IMR-90 (cell line): ENCODE measurements around the gene NLGN1.

Source experiments
- CEBPB ChIP-seq: IDR thresholded peaks from 2 replicates; pipeline ENCODE4 v1.6.1; 2012; ENCODE audit warnings: low read depth, low read length, improper control_type of control experiment
- NFE2L2 ChIP-seq: fragments of 150-350 bp; IDR thresholded peaks from 2 replicates; pipeline ENCODE4 v1.6.1; 2016; ENCODE audit warnings: low read depth, mild to moderate bottlenecking, low read length
- POLR2A ChIP-seq: IDR thresholded peaks from 2 replicates; pipeline ENCODE4 v1.6.1; 2012; ENCODE audit warnings: mild to moderate bottlenecking, low read depth, low read length
- RCOR1 ChIP-seq: IDR thresholded peaks from 2 replicates; pipeline ENCODE4 v1.6.1; 2012; ENCODE audit warnings: mild to moderate bottlenecking, low read length, improper control_type of control experiment; ENCODE audit not compliant: insufficient replicate concordance
- RFX5 ChIP-seq: IDR thresholded peaks from 2 replicates; pipeline ENCODE4 v1.8.0; 2012; ENCODE audit warnings: low read depth, mild to moderate bottlenecking, low read length, moderate library complexity
- SMC3 ChIP-seq: fragments of 150-350 bp; IDR thresholded peaks from 2 replicates; pipeline ENCODE4 v1.6.1; 2016; ENCODE audit warnings: low read depth, mild to moderate bottlenecking, antibody characterized with exemption, low read length, moderate library complexity
- TF ChIP-seq, protein P1 (sequence below): conservative IDR thresholded peaks from 2 replicates; pipeline ENCODE4 v1.5.1; 2012; ENCODE audit warnings: mild to moderate bottlenecking, low read depth, low read length, improper control_type of control experiment

DNA sequence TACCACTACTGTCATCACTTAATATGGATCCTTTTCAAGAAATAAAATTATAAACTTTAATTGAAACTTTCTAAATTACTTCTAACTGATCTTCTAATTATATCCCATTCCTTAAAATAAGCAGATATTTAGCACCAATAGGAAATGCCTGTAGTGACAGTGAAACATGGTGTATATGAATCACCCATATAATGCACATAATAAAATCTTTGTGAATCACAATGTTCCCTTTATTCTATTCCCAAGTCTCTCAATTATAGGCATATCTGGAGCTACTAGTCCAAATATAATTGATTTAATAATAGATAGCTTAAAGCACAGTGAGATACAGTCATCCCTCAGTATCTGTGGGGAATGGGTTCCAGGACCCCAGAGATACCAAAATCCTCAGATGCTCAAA, 490.3 kb downstream of the NLGN1 start:
- TF ChIP-seq, protein P1, sequence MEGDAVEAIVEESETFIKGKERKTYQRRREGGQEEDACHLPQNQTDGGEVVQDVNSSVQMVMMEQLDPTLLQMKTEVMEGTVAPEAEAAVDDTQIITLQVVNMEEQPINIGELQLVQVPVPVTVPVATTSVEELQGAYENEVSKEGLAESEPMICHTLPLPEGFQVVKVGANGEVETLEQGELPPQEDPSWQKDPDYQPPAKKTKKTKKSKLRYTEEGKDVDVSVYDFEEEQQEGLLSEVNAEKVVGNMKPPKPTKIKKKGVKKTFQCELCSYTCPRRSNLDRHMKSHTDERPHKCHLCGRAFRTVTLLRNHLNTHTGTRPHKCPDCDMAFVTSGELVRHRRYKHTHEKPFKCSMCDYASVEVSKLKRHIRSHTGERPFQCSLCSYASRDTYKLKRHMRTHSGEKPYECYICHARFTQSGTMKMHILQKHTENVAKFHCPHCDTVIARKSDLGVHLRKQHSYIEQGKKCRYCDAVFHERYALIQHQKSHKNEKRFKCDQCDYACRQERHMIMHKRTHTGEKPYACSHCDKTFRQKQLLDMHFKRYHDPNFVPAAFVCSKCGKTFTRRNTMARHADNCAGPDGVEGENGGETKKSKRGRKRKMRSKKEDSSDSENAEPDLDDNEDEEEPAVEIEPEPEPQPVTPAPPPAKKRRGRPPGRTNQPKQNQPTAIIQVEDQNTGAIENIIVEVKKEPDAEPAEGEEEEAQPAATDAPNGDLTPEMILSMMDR: no peak
- TF ChIP-seq POLR2A: no peak
- no peak for TF ChIP-seq RFX5
- TF ChIP-seq NFE2L2: no peak
- TF ChIP-seq CEBPB: no peak
- TF ChIP-seq RCOR1: no peak
- TF ChIP-seq SMC3: no peak
